Heart left ventricle (tissue), 16 donors: Measurements from ENCODE around the gene RAD50. TPM values are rescaled to one million over a fixed set of nuclear protein-coding genes. Genes with fewer than 3 reads are reported as not detected.
"Not testable (repeated sequence)": the region's sequence is repeated elsewhere in the genome, so short reads cannot be mapped to it uniquely, and the experiment has no call there.

Experiments used
- ATAC-seq, 4 donors: fragments of 200-7000 bp; cut with Tn5 transposase; one replicate each; pipeline ENCODE4 v1.9.1; 2020 to 2022; ENCODE audit warnings: moderate library complexity in 4 of 4, mild to moderate bottlenecking in 3 of 4, moderate number of reproducible peaks in 1 of 4
- DNase-seq, 5 donors: peaks; one replicate each; pipeline ENCODE4 v3.0.0-alpha.2; 2020
- H3K27ac ChIP-seq, 12 donors: fragments of 200-600 bp; sonication (generic) in 4 of 12; one replicate each; pipeline versions ENCODE4 v1.5.0 to v1.8.0; 2016 to 2022; ENCODE audit warnings: mild to moderate bottlenecking in 2 of 12
- H3K27me3 ChIP-seq, 9 donors: fragments of 200-600 bp; sonication (generic) in 2 of 9; one replicate each; pipeline versions ENCODE4 v1.5.1 to v1.8.0; 2016 to 2022; ENCODE audit warnings: mild to moderate bottlenecking in 3 of 9
- H3K36me3 ChIP-seq, 9 donors: fragments of 200-600 bp; sonication (generic) in 2 of 9; one replicate each; pipeline versions ENCODE4 v1.5.0 to v1.8.0; 2018 to 2022; ENCODE audit warnings: mild to moderate bottlenecking in 2 of 9
- H3K4me1 ChIP-seq, 12 donors: fragments of 200-600 bp; sonication (generic) in 4 of 12; one replicate each; pipeline versions ENCODE4 v1.5.0 to v1.8.0; 2016 to 2022; ENCODE audit warnings: mild to moderate bottlenecking in 3 of 12
- H3K4me3 ChIP-seq, 12 donors: fragments of 200-600 bp; sonication (generic) in 4 of 12; one replicate each; pipeline versions ENCODE4 v1.5.0 to v1.8.0; 2017 to 2022; ENCODE audit warnings: mild to moderate bottlenecking in 9 of 12, moderate library complexity in 4 of 12
- H3K9me3 ChIP-seq, 12 donors: fragments of 200-600 bp; sonication (generic) in 4 of 12; one replicate each; pipeline versions ENCODE4 v1.5.0 to v1.8.0; 2016 to 2022; ENCODE audit warnings: mild to moderate bottlenecking in 1 of 12
- POLR2A ChIP-seq, 2 donors: fragments of 450-650 bp; IDR thresholded peaks; one replicate each; pipeline ENCODE4 v1.6.1; 2017; ENCODE audit warnings: antibody characterized with exemption in 2 of 2, mild to moderate bottlenecking in 2 of 2, moderate library complexity in 2 of 2
- WGBS, 4 donors: extraction: QIAGEN DNeasy Blood & Tissue Kit in 2 of 4; methylation state at CpG; one replicate each; pipeline versions ENCODE4 v1.1.5 to v1.1.7; 2013 to 2018; 5-methylcytosine and 5-hydroxymethylcytosine counted together
- intact Hi-C, 10 donors: fragments of 100-400 bp; cut with DNase I; formaldehyde crosslinking; loops; one replicate each; pipeline versions ENCODE4 v1.11.1 to v1.14.2; 2022
- long read RNA-seq, 3 donors: library from polyadenylated mRNA; unstranded; transcript quantifications; one replicate each; pipeline ENCODE4 v2.0.0, GENCODE V29; 2020 to 2021
- polyA plus RNA-seq, 2 donors: library from polyadenylated mRNA; stranded (reverse); fragments of 200-250 nt; gene quantifications; one replicate each; pipeline ENCODE4 v1.2.3, GENCODE V29; 2013
- total RNA-seq, 9 donors: library from RNA; depleted of rRNA in 2 of 9; stranded (reverse); fragments of >200 nt in 2 of 9; fragmentation: NEBNext Ultra II Directional in 3 of 9; extraction: Animal tissue kit (Norgen Biotek cat#: 25700) in 3 of 9; gene quantifications; one replicate each; pipeline versions ENCODE4 v1.1.0 to v1.2.4, GENCODE V29; 2016 to 2023
- TF ChIP-seq, protein P1 (sequence below), 12 donors: fragments of 200-600 bp; sonication (generic) in 4 of 12; IDR thresholded peaks; one replicate each; pipeline versions ENCODE4 v1.5.0 to v1.8.0; 2018 to 2022; ENCODE audit warnings: antibody characterized with exemption in 12 of 12, mild to moderate bottlenecking in 5 of 12
- donor health status: ischemic (EF 13 %, LVEDD 7.1; RV severe dilation, severe dysfunction).
- donor health status: healthy with polysubstance abuse.
- donor health status: DM: no; HTN: yes; CAD: no.
- donor health status: DM: no; HTN: no; CAD: no.
- donor health status: ischemic (EF 25% LVEDD 6.9; RV normal size, moderate dysfunction).
- donor health status: ischemic (EF 25% LVEDD 5.7; RV mildly dilated, moderate dysfunction).
- donor health status: healthy.
- donor health status: DM: yes; HTN: yes; CAD: no.
- donor health status: ischemic (EF 35%, LVEDD 5.7; RV mildly dilated, moderate dysfunction).
- donor health status: nonischemic (EF 11% LVEDD 7.7; RV severe dilation, severe dysfunction).
- donor health status: DM: yes; HTN: yes; CAD: no.
- donor health status: PGD.
- donor health status: ischemic (EF 29% LVEDD 5.4; RV normal size, mild dysfunction).
- donor health status: nonischemic (EF 23%, LVEDD 6.1; RV moderate dilation, normal function).

RAD50 gene
- total RNA-seq (10 to 100 TPM; 17.5 to 41.8 (median 32.4) TPM), polyA plus RNA-seq (10 to 100 TPM in 1 of 2 donors, 1 to 10 TPM in 1; 9.3 to 16.1 TPM)
- long read RNA-seq, donor 1, full-length matches to known transcripts: 1 of 52 reads
- long read RNA-seq, donor 1, partial matches to known transcripts: 38 of 52 reads
- long read RNA-seq, donor 1, other reads (novel, unspliced or antisense): 13 of 52 reads
- long read RNA-seq, donor 2, partial matches to known transcripts: 71 of 77 reads
- long read RNA-seq, donor 2, other reads (novel, unspliced or antisense): 6 of 77 reads
- long read RNA-seq, donor 3, partial matches to known transcripts: 32 of 37 reads
- long read RNA-seq, donor 3, other reads (novel, unspliced or antisense): 5 of 37 reads

DNA sequence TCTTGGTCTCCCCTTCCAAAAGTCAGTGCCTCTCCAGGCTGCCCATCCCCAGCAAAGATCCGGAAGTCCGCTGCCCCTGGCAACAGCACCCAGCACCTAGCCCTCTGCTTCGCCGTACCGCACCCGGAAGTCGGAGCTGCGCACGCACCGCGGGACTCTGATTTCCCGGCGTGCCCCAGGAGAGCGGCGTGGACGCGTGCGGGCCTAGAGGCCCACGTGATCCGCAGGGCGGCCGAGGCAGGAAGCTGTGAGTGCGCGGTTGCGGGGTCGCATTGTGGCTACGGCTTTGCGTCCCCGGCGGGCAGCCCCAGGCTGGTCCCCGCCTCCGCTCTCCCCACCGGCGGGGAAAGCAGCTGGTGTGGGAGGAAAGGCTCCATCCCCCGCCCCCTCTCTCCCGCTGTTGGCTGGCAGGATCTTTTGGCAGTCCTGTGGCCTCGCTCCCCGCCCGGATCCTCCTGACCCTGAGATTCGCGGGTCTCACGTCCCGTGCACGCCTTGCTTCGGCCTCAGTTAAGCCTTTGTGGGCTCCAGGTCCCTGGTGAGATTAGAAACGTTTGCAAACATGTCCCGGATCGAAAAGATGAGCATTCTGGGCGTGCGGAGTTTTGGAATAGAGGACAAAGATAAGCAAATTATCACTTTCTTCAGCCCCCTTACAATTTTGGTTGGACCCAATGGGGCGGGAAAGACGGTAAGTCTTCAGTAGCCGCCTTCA, at the start of gene RAD50:
TSS of gene RAD50 (plus strand) at position 215 of the 715 bp plus-strand sequence. CDS start at position 563, 348 bp downstream.
- TF ChIP-seq POLR2A (IDR thresholded peaks at IDR 0.05): peak in 1 of 2 donors; percentile 73
- TF ChIP-seq, protein P1, sequence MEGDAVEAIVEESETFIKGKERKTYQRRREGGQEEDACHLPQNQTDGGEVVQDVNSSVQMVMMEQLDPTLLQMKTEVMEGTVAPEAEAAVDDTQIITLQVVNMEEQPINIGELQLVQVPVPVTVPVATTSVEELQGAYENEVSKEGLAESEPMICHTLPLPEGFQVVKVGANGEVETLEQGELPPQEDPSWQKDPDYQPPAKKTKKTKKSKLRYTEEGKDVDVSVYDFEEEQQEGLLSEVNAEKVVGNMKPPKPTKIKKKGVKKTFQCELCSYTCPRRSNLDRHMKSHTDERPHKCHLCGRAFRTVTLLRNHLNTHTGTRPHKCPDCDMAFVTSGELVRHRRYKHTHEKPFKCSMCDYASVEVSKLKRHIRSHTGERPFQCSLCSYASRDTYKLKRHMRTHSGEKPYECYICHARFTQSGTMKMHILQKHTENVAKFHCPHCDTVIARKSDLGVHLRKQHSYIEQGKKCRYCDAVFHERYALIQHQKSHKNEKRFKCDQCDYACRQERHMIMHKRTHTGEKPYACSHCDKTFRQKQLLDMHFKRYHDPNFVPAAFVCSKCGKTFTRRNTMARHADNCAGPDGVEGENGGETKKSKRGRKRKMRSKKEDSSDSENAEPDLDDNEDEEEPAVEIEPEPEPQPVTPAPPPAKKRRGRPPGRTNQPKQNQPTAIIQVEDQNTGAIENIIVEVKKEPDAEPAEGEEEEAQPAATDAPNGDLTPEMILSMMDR (IDR thresholded peaks at IDR 0.05): no peak
- DNase-seq: peak; percentile 89 to 97 (median 95)
- Histone ChIP-seq H3K4me3 (peak within 1 kb of the TSS; percentile 54 to 93 (median 70)), H3K9me3 (no peaks in the 10 kb centered on the region), H3K36me3 (peaks cover 0 to 27% (median 17%) of the 10 kb centered on the region in 9 donors), H3K4me1 (peaks cover 0 to 26% (median 12%) of the 10 kb centered on the region in 12 donors), H3K27ac (peak within 1 kb of the TSS; percentile 35 to 91 (median 86)), H3K27me3 (no peaks in the 10 kb centered on the region)
- ATAC-seq: peak; percentile 97 to 99 (median 98)
- 0 to 1% (median 0%) methylated on average over 34 to 53 of the region's 53 CpGs for WGBS, 4 donors
- intact Hi-C loops: loop anchor here in 1 of 10 donors (5.0 kb wide), 1 partner anchor 60 kb away; no protein-coding TSS in a partner anchor

DNA sequence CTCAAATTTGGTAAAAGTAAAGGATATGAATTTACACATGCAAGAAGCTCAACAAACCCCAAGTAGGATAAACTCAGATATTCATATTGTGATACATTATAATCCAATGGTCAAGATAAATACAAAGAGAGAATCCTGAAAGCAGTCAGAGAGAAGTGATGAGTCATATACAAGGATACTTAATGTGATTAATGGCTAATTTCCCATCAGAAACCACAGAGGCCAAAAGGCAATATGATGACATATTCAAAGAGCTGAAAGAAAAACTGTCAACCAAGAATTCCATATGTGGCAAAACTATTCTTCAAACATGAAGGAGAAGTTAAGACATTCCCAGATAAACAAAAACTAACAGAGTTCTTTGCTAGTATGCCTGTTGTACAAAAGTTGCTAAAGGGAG, 46.7 kb upstream of the RAD50 start:
- Histone ChIP-seq H3K27ac (no peak overlapping the region), H3K4me1 (peaks cover 0 to 10% (median 5%) of the 10 kb centered on the region in 12 donors), H3K27me3 (no peaks in the 10 kb centered on the region), H3K9me3 (peaks cover 0 to 6% (median 0%) of the 10 kb centered on the region in 12 donors), H3K4me3 (no peak overlapping the region), H3K36me3 (no peaks in the 10 kb centered on the region)
- DNase-seq (no peak), ATAC-seq (no peak)
- TF ChIP-seq POLR2A (IDR thresholded peaks at IDR 0.05): no peak
- TF ChIP-seq, protein P1 (IDR thresholded peaks at IDR 0.05): no peak
- intact Hi-C loops: no loop called here

DNA sequence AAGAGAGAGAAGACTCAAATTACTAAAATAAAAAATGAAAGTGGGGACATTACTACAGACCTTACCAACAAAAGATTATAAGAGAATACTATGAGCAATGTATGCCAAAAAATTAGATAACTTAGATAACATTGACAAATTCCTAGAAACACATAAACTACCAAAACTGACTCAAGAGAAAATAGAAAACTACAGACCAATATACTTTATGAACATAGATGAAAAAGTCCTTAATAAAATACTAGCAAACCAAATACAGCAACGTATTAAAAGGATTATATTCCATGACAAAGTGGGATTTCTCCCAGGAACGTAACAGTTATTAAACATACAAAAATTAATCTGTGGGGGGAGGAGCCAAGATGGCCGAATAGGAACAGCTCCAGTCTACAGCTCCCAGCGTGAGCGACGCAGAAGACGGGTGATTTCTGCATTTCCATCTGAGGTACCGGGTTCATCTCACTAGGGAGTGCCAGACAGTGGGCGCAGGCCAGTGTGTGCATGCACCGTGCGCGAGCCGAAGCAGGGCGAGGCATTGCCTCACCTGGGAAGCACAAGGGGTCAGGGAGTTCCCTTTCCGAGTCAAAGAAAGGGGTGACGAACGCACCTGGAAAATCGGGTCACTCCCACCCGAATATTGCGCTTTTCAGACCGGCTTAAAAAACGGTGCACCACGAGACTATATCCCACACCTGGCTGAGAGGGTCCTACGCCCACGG, 43.0 kb upstream of the RAD50 start:
- H3K9me3 ChIP-seq, H3K27me3 ChIP-seq, H3K4me3 ChIP-seq, intact Hi-C loops, DNase-seq, H3K4me1 ChIP-seq, H3K36me3 ChIP-seq, ATAC-seq, H3K27ac ChIP-seq: not testable (repeated sequence)
- WGBS, 4 donors: 90 to 95% (median 93%) methylated on average over 9 to 22 of the region's 25 CpGs

DNA sequence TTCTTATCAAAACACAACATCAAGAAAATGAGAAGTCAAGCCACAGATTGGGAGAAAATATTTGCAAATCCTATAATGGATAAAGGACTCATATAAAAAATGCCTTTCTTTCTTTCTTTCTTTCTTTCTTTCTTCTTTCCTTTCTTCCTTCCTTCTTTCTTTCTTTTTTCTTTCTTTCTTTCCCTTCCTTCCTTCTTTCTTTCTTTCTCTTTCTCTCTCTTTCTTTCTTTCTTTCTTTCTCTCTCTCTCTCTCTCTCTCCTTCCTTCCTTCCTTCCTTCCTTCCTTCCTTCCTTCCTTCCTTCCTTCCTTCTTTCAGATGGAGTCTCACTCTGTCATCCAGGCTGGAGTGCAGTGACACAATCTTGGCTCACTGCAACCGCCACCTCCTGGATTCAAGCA, 34.7 kb upstream of the RAD50 start:
- intact Hi-C loops: loop anchor here in 7 of 10 donors (10.0 kb wide), 4 partner anchors 193 to 303 kb away; partner anchors contain the start of gene SOWAHA (in 2 of the 7)
- not testable (repeated sequence) for H3K4me3 ChIP-seq, ATAC-seq, H3K27ac ChIP-seq, H3K4me1 ChIP-seq, H3K36me3 ChIP-seq, H3K27me3 ChIP-seq, DNase-seq
- H3K9me3 ChIP-seq: peaks cover 0 to 21% (median 7%) of the 10 kb centered on the region in 12 donors
- WGBS, 4 donors: 89 to 100% (median 97%) methylated on average over 1 of the region's 1 CpG

DNA sequence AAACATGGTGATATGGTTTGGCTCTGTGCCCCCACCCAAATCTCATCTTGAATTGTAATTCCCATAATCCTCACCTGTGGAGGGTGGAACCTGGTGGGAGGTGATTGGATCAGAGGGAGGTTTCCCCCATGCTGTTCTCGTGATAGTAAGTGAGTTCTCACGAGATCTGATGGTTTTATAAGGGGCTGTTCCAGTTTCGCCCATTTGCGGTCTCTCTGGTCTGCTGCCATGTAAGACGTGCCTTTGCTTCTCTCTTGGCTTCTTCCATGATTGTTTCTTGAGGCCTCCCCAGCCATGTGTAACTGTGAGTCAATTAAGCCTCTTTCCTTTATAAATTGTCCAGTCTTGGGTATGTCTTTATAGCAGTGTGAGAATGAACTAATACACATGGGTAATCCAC, 31.9 kb upstream of the RAD50 start:
- H3K27me3 ChIP-seq, H3K27ac ChIP-seq, H3K4me3 ChIP-seq, H3K4me1 ChIP-seq, ATAC-seq, H3K36me3 ChIP-seq, DNase-seq: not testable (repeated sequence)
- intact Hi-C loops: loop anchor here in 8 of 10 donors (5.0 to 10.0 kb wide), 5 partner anchors 190 to 300 kb away; partner anchors contain the start of gene SOWAHA (in 2 of the 8)
- H3K9me3 ChIP-seq: peaks cover 0 to 21% (median 7%) of the 10 kb centered on the region in 12 donors
- 89 to 94% (median 90%) methylated on average over 5 of the region's 5 CpGs for WGBS, 4 donors
